Stimulated activated CD4-positive, alpha-beta T cell treated with anti-CD3 and anti-CD28 coated beads, Interleukin-15, amount 100 ng/mL, for 1 hour (primary cell): ENCODE results near the gene CYGB.
A peak's percentile ranks its signal among the peaks of the same experiment; 100 is the strongest.
"Not testable (repeated sequence)": the region's sequence is repeated elsewhere in the genome, so short reads cannot be mapped to it uniquely, and the experiment has no call there.

Experiments used
- DNase-seq, 2 donors: peaks; one replicate each; pipeline ENCODE4 v3.0.0-alpha.2; 2020; ENCODE audit warnings: low read depth in 1 of 2, low spot score in 1 of 2

Gene CYGB

DNA sequence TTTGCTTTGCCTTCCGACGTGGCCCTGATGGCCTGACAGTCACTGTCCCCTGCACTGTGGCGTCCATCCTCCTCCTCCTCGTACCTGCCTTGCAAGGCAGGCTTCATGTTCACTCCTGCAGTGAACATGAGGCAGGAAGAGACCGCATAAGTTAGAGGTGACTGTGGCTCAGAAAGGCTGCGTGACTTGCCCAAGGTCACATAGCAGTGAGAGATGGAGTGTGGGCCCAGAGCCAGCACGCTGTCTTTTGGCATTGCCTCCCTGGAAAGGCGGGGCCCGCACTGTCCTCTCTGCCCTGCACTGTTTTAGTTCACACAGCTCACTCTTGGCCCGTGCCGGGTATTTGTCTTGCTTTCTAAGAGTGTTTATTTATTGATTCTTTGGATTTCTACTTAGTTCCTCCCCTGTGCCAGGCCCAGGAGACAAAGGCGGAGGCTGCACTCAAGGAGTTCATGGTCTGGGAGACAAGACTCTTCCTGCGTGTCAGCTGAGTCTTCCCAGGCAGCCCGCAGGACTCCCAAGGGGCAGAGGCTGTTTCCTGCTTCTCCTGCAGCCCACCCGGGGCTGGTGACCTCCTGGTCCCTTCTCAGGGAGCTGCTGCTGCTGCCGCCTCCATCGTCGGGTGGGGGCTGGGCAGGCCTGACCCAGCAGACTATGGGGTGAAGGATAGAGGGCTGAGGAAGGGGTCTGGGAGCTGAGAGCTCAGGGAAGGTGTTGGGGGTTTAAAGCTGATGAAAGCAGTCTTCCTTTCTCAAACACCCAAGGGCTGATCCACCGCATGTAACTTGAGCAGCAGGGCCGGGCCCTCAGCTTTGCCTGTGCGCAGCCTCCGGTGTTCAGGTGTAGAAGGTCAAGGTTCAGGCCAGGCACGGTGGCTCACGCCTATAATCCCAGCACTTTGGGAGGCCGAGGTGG, 12.7 kb downstream of the CYGB start:
- no peak for DNase-seq

DNA sequence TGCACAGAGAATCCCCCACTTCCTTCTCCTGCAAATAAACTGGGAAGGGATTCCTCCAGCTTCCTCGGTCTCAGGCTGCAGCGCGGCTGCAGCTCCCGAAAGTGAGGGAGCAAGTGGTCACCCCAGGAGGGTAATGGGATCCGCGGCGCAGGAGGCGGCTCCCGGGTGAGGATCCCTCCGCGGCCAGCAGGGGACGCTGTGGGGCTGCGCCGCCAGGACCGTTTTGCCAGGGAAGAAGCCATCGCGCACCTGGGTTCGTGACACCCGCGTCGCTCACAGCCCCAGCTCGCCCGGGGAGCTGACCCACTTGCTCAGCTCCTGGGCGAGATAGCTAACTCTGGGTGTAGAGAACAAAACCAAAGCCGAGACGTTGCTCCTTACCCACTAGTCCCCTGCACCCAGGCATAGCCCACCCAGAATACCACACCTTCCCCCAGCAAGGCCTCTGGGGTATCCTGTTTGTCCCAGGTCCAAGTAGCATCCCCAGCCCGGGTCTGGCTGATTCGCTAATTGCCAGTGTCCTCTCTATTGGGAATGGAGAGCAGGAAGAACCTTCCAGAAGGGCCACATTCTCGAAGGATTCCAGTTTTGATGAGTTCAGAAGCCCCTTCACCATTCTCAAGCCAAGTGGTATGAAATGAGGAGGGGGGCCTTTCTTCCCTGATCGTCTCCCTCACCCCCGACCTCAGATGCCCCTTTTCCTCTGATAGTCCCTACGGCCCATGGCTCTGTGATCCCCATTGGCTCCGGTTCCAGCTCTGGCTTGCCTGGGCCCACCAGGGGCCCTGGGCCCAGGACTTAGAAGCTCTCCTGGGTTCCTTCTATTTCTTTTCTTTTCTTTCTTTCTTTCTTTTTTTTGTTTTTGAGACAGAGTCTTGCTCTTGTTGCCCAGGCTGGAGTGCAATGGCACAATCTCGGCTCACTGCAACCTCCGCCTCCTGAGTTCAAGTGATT, 14.1 kb downstream of the CYGB start:
- peak; percentile 70 to 74 for DNase-seq

DNA sequence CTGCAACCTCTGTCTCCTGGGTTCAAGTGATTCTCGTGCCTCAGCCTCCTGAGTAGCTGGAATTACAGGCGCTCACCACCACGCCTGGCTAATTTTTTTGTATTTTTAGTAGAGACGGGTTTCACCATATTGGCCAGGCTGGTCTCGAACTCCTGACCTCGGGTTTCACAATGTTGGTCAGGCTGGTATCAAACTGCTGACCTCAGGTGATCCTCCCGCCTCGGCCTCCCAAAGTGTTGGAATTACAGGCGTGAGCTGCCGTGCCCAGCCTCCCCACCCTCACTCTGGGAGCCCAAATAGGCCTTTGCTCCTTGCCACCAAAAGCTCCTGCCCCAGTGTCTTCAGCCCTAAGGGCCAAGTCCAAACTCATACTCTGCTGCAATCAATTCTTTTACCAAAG, 15.8 kb downstream of the CYGB start:
- DNase-seq, result not testable (repeated sequence)

DNA sequence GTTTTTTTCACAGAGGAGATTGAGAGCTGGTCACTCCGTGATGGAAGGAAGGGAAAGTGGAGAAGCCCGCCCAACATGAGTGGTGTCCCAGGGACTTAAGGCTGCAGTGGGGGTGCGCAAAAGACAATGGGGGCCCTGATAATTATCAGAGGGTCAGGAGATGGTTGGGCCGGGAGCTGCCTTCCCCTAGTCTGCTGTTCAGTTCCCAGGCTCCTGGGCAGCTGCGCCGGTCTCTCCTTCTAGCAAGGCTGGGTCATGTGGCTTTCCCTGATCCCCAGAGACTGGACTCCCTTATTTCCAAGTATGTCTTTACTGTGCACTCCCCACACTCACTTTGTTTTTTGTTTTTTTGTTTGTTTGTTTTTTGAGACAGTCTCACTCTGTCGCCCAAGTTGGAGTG, 16.2 kb downstream of the CYGB start:
- no peak for DNase-seq

DNA sequence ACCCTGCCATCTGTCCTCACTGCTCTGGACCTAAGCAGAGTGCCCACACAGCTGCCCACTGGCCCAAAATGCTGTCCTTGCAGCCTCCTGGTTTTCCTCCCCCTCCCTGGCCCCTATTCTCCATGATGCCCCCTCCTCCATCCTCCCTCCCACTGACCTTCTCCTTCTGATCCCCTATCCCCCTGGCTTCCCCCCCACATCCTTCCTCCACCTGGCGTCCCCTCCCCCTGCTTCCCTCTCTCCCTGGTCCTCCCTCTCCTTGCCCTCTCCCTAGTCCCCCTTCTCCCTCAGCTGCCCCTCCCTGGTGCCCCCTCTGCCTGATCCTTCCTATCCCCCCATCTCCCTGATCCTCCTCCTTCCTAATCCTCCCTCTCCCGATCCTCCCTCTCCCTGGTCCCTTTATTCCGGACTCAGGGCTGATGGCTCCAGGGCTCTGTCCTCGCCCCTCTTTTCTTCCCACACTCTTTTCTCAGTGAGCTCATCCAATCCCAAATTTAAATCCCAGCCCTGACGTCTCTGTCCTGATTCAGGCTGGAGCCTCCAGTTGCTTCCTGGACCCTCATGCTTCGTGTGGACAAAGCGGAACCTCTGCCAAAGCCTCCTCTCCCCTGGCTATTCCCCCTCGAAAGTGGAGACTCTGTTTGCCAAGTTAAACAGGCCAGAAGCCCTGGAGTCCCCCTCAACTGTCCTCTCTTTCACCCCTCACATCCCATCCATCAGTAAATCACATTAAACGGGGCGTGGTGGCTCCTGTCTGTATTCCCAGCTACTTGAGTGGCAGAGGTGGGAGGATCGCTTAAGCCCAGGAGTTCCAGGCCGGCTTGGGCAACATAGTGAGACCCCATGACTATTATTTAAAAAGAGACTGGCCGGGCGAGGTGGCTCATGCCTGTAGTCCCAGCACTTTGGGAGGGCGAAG, 18.2 kb downstream of the CYGB start:
- no peak for DNase-seq

DNA sequence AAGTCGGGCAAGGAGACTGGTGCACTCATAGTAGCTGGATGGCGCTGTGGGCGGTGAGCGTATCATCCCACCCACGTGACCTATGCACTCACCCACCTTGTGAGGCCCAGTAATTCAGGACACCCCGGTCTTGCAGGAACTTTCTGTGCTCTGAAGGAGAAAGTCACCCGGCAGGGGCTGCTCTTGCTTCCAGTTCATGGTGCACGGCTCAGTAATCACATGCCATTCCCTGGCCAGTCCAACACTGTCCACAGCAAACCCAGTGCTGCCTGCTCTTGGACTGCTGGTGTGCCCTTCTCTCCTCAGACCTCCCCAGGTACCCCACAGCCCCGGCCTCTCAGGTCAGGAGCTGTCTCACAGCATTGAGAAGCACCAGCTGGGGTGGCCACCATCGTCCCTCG, 19.9 kb downstream of the CYGB start:
- DNase-seq, result no peak

DNA sequence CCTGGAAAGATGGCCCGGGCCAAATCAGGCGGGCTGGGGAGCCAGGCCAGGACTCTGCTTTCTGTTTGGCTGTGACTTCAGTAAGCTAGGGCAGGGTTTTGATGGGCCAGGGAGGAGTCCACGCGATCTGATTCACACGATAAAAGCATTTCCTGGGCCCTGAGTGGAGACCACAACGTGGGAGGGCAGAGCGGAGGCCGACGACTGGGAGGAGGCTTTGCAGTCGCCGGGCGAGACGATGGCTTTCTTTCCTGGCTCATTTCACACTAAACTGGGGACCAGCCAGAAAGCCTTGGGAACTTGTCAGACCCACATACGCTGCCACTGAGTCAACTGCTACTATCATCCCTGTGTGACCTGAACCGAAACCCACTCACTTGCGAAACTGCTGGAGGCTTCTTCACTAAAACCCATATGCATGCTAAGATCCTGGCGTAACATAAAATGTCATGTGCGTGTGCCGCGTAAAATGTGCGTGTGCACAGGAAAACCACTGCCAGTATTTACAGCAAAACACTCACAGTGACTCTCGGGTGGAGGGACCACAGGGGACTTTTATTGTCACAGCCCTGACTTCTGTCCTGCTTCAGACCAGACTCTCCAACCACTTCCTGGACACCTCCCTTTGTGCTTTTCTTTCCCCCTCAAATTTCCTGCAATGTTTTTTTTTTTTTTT, 22.1 kb downstream of the CYGB start:
- DNase-seq, result peak; percentile 39 to 60

DNA sequence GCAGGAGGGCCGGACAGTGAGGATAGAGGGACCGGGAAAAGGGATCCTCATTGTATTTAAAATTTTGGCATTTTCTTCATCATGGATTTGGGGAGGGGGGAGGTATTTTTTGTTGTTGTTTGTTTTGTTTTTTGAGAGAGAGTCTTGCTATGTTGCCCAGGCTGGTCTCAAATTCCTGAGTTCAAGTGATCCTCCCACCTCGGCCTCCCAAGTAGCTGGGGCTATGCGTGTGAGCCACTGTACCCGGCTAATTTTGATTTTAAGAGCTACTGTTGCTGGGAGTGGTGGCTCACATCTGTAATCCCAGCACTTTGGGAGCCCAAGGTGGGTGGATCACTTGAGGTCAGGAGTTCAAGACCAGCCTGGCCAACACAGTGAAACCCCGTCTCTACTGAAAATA, 23.2 kb downstream of the CYGB start:
- not testable (repeated sequence) for DNase-seq

DNA sequence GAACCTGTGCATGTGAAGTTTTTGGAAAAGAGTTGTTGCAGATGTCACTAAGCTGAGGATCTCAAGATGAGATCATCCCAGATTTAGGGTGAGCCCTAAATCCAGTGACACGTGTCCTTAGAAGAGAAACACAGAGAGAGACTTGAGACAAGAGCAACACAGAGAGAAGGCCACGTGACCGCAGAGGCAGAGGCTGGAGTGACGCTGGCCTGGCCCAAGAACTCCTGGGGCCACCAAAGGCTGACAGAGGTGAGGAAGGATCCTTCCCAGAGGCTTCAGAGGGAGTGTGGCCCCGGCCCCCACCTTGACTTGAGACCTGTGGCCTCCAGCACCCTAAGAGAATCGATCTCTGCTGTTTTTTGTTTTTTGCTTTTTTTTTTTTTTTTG, 24.2 kb downstream of the CYGB start:
- DNase-seq, result no peak

DNA sequence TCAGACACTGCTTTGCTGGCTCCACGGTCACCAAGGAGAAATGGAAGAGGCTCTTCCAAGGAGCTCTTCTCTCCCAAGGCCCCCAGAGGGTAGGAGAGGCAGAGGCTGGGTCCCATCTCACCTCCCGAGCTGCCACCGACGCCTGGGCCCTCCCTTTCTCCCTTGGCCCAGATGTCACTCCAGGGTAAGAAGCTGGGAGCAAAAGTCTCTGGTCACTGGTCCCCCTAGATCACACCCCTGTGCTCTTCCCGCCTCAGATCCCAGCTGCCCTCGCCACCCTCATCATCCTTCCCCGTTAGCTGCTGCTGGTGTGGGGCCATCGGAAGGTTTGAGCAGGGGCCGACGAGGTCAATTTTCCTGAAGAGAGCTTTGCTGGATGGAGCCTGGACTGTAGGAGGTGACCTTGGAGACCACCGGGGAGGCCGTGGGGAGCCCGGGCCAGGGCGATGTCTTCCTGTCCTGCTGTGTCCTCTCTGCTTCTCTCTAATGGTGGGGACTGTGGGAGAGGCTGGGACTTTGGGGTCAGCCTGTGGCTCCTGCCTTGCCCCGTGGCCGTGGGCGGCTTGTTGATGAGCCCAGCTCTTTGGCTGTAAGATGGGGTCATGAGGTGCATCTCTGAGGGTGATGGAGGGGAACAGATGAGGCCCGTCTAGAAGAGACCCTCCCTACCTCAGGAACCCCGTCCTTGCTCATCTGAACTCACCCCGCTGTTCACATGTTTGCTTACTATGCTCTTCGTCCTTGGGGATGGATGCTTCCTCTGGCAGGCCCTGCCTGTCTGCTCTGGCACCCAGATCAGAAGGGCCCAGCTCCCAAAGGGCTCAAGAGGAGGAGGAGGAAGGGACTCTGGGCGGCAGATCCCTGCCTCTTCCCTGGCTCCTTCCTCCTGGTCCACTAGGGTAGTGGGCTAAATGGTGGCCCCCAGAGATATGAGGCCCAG, 24.9 kb downstream of the CYGB start:
- DNase-seq, result no peak

DNA sequence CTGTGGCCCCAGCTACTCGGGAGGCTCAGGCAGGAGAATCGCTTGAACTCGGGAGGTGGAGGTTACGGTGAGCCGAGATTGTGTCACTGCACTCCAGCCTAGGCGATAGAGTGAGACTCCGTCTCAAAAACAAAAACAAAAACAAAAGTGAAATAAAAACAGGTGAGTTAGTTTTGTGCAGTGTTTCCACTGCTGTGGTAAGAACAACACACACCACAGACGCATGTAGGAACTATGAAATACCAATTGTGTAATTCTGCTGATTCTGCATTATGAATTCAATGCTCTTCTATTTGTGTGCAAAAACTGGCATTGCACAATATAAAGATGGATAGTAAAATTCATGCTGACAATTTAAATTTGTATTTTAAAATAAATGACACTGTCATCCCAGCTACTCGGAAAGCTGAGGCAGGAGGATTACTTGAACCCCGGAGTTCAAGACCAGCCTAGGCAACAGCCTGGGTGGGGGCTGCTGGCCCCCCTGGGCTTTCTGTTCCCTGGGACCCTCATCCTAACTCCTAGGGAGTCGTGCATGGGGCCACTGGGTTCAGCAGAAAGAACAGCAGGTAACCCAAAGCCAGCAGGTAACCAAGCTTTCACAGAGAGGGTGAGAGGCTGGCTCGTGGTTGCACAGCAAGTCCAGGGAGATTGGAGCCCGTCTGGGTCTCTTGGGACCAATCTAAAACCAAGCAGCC, 25.7 kb downstream of the CYGB start:
- no peak for DNase-seq

DNA sequence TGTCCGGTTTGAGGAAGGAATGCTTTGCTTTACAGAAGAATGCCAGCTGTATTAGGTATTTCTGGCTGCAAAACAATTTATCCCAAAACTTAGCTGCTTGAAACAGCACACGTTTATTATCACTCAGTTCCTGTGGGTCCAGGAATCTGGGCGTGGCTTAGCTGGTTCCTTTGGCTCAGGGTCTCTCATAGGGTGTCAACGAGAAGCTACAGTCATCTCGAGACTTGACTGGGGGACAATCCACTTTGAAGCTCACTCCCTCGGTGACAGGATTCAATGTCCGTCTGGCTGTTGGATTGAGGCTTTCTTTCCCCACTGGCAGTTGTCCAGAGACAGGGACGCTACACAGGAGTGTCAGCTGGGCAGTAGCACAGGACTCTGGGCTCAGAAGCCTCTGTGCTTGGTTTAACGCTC, 26.7 kb downstream of the CYGB start:
- no peak for DNase-seq

DNA sequence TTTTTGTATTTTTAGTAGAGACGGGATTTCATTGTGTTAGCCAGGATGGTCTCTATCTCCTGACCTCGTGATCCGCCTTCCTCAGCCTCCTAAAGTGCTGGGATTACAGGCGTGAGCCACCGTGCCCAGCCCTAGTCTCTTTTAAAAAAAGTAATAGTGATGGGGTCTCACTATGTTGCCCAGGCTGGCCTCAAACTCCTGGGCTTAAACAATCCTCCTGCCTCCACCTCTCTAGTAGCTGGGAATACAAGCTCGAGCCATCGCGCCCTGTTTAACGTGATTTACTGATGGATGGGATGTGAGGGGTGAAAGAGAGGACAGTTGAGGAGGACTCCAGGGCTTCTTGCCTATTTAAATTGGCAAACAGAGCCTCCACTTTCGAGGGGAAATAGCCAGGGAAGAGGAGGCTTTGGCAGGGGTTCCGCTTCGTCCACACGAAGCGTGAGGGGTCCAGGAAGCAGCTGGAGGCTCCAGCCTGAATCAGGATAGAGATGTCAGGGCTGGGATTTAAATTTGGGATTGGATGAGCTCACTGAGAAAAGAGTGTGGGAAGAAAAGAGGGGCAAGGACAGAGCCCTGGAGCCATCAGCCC, 28.9 kb downstream of the CYGB start:
- not testable (repeated sequence) for DNase-seq

DNA sequence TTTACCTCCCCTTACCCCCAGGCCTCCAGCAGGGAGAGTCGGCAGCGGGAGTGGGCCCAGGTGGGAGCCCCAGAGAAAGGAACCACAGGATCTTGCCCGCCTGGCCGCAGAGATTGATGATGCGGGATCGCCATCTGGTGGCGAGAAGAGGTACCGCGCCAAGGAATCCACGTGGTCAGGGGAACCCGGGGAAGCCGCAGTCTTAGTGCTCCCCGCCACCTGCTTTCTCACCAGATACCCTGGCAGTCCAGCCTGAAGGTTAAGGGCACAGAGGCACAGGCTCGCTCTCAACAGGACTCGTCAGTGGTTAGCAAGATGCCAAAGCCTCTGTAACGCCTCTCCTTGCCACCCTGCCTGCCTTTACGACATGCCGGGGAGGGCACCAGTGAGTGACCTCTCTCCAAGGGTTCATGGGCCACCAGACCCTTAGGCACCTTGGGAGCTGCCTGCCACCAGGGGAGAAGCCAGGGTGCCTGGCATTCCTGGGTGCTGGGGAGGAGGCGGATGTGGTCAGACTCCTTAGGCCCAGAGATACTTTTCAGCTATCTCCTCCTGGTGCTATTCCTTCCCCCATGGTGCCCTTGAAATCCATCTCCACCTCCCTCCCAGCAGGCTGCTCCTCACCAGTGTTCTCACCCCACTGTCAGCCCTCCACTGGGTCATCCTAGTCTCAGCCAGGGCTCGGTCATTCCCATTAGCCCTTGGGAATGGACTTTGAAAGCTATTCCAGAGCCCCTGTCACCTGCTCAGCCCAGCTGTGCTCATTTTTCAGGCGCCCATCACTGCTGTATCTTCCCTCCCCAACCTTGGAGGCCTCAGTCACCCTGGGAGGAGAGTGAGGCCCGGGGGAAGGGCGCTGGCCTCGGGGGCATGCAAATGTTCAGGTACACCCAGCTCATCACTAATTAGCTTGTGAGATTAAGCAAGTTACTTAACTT, 30.8 kb downstream of the CYGB start:
- peak; percentile 77 to 85 for DNase-seq

DNA sequence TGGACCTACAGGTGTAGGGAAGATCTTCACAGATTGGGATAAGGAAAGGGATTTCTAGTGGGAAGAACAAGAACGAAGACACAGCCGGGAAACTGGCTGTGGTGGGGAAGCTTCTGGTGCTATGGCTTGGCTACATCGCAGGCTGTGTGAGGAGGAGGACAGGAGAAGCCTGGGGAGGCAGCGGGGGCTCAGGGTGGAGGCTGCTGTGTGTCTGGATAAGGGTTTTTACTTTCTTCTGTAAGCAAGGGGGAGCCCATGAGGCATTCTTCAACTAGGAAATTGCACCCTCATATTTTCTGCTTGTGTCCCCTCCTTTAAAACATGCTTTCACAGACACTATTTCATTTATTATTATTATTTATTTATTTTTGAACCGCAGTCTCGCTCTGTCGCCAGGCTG, 33.4 kb downstream of the CYGB start:
- no peak for DNase-seq

DNA sequence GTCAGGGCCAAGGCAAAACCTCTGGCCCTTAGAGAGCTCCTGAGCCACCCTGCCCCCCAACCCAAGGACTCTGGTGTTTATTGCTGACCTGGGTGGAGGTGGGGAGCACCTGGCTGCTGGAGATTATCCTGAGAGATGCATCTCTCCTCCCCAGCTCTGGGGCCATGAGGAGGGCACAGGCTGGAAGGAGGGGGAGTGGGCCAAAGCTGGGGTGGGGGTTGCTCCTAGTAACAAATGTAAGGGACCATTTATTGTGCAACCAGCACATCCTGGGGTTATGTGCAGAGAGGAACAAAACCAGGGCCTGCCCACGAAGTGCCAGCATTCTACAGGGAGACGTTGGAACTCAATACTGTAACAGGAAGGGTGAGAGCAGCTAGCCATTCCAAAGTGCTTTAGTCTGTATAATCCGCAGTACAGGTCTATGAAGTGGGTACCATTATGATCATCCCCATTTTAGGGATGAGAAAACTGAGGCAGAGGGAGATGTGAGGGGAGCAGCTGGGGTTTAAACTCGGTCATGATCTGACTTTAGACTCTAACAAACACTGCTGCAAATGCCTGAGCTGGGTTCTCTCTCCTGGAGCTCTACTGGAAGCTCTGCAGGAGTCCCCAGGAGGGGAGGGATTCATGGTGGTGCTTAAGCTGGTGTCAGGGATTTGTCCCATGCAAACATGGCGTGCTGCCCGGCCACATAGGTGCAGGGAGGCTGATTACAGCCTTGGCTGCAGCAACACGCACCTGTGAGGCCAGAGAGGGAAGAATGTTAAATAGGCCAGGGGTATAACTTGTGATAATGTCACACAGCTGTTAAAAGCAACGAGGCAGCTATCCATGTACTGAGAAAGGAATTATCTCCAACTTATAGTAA, 34.9 kb downstream of the CYGB start:
- DNase-seq, result no peak
